ENCODE measurements around the gene KRTAP2-3.
"Not testable (repeated sequence)": the region's sequence is repeated elsewhere in the genome, so short reads cannot be mapped to it uniquely, and the experiment has no call there.

DNA sequence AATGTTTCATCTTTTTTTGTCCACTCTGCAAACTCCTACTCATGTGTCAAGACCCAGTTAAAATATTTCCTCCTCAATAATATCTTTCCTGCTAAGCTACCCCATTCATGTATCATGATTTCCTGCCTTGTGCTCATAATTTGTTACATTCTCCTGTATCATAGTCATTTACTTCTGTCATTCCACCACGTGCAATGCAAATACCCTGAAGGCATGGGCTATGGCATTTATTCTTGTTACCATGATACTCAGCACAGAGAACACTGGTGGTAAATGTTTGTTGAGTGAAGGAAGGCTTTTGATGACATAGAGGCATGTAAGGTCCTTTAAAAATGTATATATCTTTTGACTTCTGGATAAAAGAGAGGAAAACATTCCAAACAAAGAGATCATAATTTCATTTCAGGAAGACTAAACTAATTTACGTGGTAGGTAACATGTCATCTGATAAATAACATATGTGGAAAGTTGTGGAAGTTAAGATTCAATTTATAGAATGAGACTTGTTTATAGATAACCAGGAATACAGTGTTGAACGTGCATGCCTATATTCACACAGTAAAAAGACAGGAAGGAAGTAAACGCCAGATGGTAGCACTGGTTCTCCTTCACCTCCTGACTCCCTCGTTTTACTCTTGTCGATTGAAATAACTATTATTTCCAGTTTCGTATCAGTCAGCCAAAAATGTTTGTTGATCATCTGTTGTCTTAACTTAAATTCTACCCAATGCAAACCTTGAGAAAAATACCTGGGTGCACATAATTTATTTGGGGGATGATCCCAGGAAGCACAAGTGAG, 40.0 kb upstream of the KRTAP2-3 start:
- TF ChIP-seq, protein P1, sequence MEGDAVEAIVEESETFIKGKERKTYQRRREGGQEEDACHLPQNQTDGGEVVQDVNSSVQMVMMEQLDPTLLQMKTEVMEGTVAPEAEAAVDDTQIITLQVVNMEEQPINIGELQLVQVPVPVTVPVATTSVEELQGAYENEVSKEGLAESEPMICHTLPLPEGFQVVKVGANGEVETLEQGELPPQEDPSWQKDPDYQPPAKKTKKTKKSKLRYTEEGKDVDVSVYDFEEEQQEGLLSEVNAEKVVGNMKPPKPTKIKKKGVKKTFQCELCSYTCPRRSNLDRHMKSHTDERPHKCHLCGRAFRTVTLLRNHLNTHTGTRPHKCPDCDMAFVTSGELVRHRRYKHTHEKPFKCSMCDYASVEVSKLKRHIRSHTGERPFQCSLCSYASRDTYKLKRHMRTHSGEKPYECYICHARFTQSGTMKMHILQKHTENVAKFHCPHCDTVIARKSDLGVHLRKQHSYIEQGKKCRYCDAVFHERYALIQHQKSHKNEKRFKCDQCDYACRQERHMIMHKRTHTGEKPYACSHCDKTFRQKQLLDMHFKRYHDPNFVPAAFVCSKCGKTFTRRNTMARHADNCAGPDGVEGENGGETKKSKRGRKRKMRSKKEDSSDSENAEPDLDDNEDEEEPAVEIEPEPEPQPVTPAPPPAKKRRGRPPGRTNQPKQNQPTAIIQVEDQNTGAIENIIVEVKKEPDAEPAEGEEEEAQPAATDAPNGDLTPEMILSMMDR (IDR thresholded peaks at IDR 0.05; ENCODE audit: insufficient read depth, low read length, poor library complexity, severe bottlenecking), result not testable (repeated sequence)
- TF ChIP-seq EZH2phosphoT487 (conservative IDR thresholded peaks at IDR 0.05; ENCODE audit: low read length), result not testable (repeated sequence)

Measured in SU-DHL-6 (cell line).